M059J (cell line): ENCODE data around the gene KCND2. TPM values are rescaled to one million over a fixed set of nuclear protein-coding genes. Genes with fewer than 3 reads are reported as not detected.
"Not testable (repeated sequence)": the region's sequence is repeated elsewhere in the genome, so short reads cannot be mapped to it uniquely, and the experiment has no call there.

Experiments
- DNase-seq: peaks from one replicate; pipeline ENCODE4 v3.0.0-alpha.2; 2012; ENCODE audit warnings: low read depth
- total RNA-seq: library from RNA; depleted of rRNA; stranded (reverse); fragments of >200 nt; shearing (Covaris generic); gene quantifications from 2 replicates; pipeline ENCODE4 v1.2.3, GENCODE V29; 2014

The KCND2 gene
- total RNA-seq, 1 experiment from 2014 or later: not detected

GRCh38 chr7:120486164-120486563 is 213.2 kb downstream of the KCND2 start:
- no peak for DNase-seq

GRCh38 chr7:120502132-120502531 is 229.2 kb downstream of the KCND2 start:
- DNase-seq: no peak

GRCh38 chr7:120502825-120503224 is 229.8 kb downstream of the KCND2 start:
- DNase-seq: no peak

GRCh38 chr7:120504386-120504785 is 231.4 kb downstream of the KCND2 start:
- DNase-seq: no peak

- no peak for DNase-seq
Observed at GRCh38 chr7:120505770-120506169, 232.8 kb downstream of the KCND2 start.

GRCh38 chr7:120512701-120513100 is 239.7 kb downstream of the KCND2 start:
- no peak for DNase-seq

- DNase-seq: no peak
Observed at GRCh38 chr7:120519224-120519623, 246.2 kb downstream of the KCND2 start.

GRCh38 chr7:120521761-120522737 is 249.1 kb downstream of the KCND2 start:
- DNase-seq: no peak

GRCh38 chr7:120523985-120524384 is 251.0 kb downstream of the KCND2 start:
- DNase-seq: no peak

GRCh38 chr7:120526902-120527509 is 254.0 kb downstream of the KCND2 start:
- no peak for DNase-seq

GRCh38 chr7:120529736-120530135 is 256.8 kb downstream of the KCND2 start:
- DNase-seq: no peak

- DNase-seq: no peak
Observed at GRCh38 chr7:120538335-120538734, 265.4 kb downstream of the KCND2 start.

GRCh38 chr7:120539321-120539720 is 266.3 kb downstream of the KCND2 start:
- DNase-seq: no peak

GRCh38 chr7:120547605-120548004 is 274.6 kb downstream of the KCND2 start:
- DNase-seq: no peak

- peak; percentile 2 for DNase-seq
Observed at GRCh38 chr7:120550494-120551048, 277.6 kb downstream of the KCND2 start.

GRCh38 chr7:120553491-120553890 is 280.5 kb downstream of the KCND2 start:
- DNase-seq: no peak

GRCh38 chr7:120554960-120555571 is 282.1 kb downstream of the KCND2 start:
- peak; percentile 28 for DNase-seq

GRCh38 chr7:120564145-120564544 is 291.2 kb downstream of the KCND2 start:
- DNase-seq: no peak

GRCh38 chr7:120567204-120567603 is 294.2 kb downstream of the KCND2 start:
- no peak for DNase-seq

GRCh38 chr7:120578657-120579056 is 305.7 kb downstream of the KCND2 start:
- DNase-seq: not testable (repeated sequence)

GRCh38 chr7:120582916-120583315 is 309.9 kb downstream of the KCND2 start:
- no peak for DNase-seq

- DNase-seq: peak; percentile 46
Observed at GRCh38 chr7:120583899-120584586, 311.1 kb downstream of the KCND2 start.
